ENCODE results near the gene ADAMTSL2.

Gene ADAMTSL2

GRCh38 chr9:133517711-133518110 lies 16.8 kb upstream of the ADAMTSL2 start:
- DNase-seq (ENCODE audit: low read depth, low spot score), result no peak

- no peak for DNase-seq (ENCODE audit: low read depth, low spot score)
Measured at GRCh38 chr9:133518200-133518599, 16.3 kb upstream of the ADAMTSL2 start.

GRCh38 chr9:133518706-133519449 lies 15.6 kb upstream of the ADAMTSL2 start:
- DNase-seq (ENCODE audit: low read depth, low spot score), result no peak

DNA sequence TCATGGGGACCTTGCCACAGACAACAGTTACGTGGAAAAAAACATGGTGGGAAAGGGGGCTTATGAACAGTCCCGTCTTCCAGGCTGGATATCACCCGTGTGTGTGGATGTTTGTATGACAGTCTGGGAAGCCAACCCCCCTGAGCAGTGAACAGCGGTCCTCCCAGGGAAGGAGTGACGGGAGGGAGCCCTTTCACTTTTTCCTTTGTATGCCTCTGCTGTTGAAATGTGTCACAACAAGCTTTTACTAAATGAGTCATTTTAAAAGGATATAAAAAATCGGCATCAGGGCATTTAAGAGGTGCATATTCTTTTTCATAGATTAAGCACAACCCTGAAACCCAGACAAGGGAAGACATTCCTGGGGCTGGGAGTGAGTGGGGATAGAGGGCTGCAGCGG lies 14.8 kb upstream of the ADAMTSL2 start:
- no peak for DNase-seq (ENCODE audit: low read depth, low spot score)

GRCh38 chr9:133520121-133520835 lies 14.2 kb upstream of the ADAMTSL2 start:
- DNase-seq (ENCODE audit: low read depth, low spot score), result no peak

DNA sequence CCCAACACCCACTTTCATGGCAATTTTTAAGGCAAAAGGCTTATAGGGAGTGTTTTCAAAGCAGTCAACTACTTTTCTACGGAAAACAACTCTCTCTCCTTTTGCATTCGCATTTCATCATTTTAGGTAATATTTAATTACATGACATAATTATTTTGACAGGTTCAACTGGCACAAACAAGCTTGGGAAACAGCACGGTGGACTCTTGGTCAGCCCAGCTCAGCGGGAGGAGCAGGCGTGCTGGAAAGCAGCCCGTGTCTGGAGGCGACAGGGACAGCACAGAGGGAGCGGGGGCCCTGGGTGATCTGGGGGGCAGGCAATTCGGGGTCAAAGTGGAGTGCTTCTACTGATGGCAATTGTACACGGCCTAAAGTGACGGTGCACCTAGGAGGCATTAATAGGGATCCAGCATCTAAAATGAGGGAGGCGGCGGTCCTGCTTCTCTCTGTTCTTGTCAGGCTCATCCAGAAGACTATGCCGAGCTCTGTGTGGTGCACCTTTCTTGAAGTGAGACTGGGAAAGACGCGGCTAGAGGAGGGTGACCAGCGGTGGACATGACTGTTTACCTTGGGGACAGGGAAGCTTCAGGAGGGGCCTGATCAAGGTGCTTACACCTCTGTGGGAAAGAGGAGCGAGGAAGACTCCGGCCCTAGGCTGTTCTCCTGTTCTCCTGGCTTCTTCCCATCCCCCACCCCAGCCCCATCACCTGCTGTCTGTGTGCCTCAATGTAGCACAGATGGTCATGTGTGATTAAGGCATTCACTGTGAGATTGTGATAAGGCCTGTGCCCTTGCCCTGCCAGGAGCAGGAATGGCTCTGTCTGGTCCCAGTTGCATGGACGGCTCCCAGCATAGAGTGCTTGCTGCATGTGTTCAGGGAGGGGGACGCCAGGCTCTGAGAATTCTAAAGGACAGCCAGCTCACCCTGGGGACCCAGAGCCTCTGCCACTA lies 13.1 kb upstream of the ADAMTSL2 start:
- no peak for DNase-seq (ENCODE audit: low read depth, low spot score)

DNA sequence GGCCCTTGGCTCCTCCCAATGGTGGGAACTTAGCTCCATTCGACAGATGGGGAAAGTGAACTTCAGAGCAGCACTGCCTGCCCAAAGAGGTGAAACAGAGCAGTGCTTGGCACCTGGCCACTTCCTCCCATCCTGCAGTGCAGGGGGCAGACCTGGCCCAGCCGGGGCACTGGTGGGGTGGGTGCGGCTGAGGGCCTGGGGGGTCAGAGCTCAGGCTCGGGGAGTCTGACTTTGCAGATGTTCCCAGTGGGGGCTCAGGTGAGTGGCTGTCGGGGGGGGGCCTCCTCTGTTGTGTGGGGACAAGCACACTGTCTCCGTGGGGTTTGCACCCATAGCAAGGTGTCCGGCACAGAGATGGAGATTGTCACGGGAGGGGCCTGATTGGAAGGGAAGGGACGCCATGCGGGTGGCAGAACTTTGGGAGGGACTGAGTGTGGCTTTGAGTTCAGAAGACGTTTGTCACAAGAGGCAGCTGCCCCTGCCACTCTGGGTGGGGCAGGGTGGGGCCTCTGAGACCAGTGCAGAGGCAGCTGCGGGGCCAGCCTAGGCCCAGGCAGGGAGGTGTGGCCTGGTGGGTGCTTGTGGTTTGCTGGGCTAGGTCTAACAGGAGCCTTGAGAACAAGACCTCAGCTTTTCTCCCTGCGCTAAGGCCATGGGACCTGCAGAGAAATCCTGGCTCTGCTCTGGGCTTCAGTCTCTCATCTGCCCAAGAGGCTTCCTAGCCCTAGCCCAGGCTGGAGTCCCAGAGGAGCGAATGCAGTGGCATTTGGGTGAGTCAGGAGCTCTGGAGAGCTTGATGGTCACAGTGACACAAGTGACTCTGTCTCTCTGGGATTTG lies 12.2 kb upstream of the ADAMTSL2 start:
- DNase-seq (ENCODE audit: low read depth, low spot score), result no peak

- no peak for DNase-seq (ENCODE audit: low read depth, low spot score)
Measured at GRCh38 chr9:133523106-133523505, 11.4 kb upstream of the ADAMTSL2 start.

DNA sequence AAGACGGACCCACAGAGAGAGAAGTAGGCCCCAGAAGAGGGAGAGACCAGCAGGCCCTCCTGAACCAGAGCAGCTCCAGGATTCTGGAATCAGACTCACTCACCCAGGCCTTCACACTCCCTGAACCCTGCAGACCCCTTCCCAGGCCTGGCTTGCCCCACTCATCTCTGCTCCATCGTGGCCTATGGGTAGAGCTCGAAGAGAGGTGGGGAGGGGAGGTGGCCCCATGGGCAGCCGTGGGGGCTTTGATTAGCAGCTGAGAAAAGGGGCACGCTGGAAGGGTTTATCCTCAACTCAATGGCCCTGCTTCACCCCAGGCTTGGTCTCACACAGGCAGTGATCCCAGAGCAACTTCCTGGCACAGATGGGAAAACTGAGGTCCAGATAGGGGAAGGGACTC lies 10.4 kb upstream of the ADAMTSL2 start:
- no peak for DNase-seq (ENCODE audit: low read depth, low spot score)

DNA sequence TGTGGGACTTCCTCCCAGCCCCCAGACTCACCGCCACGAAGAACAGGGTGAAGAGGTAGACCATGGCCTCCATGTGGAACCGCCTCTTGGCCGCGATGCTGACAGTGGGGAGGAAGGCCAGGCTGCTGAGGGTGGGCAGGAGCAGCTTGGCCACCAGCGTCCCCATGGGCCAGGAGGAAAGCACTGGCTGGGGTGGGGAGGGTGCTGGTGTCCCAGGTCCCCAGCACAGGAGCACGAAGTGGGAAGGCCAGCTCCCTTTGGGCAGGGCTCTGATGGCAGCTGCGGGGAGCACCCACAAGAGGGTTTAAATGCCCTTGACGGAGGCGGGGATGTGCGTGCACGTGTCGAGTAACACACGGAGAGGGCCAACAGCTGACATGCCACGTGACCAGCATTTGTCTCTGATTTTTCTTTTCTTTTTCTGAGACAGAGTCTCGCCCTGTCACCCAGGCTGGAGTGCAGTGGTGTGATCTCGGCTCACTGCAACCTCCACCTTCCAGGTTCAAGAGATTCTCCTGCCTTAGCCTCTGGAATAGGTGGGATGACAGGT lies 9.8 kb upstream of the ADAMTSL2 start, which contains the start of gene MYMK:
TSS of gene MYMK (minus strand) at position 281 of the 550 bp plus-strand sequence. CDS start at position 166, 115 bp downstream.
- DNase-seq (ENCODE audit: low read depth, low spot score), result no peak

GRCh38 chr9:133525677-133526076 lies 8.8 kb upstream of the ADAMTSL2 start:
- DNase-seq (ENCODE audit: low read depth, low spot score), result no peak

- DNase-seq (ENCODE audit: low read depth, low spot score), result no peak
Measured at GRCh38 chr9:133526721-133527321, 7.7 kb upstream of the ADAMTSL2 start.

- DNase-seq (ENCODE audit: low read depth, low spot score), result no peak
Measured at GRCh38 chr9:133527444-133527920, 7.0 kb upstream of the ADAMTSL2 start.

DNA sequence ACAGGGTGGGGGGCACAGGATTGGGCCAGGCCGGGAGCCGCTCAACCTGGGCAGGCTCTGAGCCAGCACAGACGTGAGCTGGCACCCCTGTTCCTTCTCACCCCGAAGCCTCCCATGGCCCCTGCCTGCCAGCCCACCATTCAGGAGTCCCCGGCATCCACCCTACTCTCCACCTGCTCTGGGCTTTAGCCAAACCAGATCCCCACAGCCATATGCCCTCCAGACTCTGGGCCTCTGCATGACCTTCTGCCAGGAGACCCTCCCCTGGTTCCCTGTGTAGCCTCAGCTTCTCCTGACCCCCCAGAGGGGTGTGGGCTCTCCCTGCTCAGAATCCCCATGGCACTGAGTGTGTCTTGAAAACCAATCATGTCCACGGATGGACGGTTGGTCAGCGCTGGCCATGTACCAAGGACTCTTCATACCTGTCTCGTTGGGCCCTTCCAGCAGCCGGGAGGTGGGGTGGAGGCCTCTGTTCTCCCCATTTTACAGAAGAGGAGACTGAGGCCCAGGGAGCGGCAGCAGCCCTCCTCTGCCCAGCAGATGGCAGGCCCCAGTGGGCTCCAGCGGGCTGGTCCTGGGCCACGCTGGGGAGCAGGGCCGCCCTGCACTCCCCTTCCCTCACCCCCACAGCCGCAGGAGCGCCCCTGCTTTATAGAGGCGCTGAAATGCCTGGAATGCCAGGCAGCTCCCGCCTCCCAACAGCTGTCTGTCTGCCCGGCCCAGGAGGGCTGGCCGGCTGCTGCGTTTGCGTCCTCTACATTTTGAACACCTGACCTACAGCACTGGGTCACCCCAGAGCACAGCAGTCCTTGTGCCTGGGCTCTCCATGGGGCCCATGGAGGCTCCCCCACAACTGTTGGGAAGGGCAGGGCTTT lies 6.3 kb upstream of the ADAMTSL2 start:
- no peak for DNase-seq (ENCODE audit: low read depth, low spot score)

DNA sequence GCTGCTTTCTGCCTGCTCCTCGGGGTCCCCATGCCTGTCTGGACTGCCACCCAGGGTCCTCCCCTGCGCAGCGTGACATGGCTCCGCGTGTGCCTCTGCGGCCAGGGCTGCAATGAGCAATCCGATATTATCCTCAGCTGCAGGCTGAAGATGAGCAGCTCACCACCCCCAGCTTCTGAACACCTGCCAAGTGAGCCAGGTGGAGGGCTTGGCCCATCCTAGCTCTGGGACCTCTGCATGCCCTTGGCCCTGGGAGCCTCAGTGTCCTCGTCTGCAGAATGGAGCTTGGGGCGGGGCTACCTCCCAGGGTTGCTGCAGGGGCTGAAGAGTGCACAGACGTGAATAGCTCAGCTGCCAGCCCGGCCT lies 5.6 kb upstream of the ADAMTSL2 start:
- DNase-seq (ENCODE audit: low read depth, low spot score), result no peak

- DNase-seq (ENCODE audit: low read depth, low spot score), result no peak
Measured at GRCh38 chr9:133529457-133529856, 5.0 kb upstream of the ADAMTSL2 start.

- no peak for DNase-seq (ENCODE audit: low read depth, low spot score)
Measured at GRCh38 chr9:133529874-133530273, 4.6 kb upstream of the ADAMTSL2 start.

DNA sequence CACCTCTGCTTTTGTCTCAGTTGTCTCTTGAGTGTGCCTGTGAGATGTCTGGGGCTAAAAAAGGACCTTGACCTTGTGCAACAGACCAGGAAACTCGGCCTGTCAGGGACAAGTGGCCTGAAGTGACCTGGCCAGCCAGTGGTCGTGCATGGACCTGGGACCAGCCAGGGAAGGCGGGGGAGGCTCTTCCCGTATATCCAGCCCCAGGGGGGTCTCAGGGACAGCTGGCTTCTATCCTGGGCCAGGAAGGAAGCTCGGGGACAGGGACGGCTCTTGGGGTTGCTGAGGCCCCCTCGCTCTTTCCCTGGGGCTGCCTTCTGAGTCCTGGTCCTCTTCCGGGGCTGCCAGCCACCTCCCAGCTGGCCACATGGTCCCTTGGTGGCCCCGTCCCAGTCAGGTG lies 3.2 kb upstream of the ADAMTSL2 start:
- no peak for DNase-seq (ENCODE audit: low read depth, low spot score)

GRCh38 chr9:133532937-133533668 lies 1.4 kb upstream of the ADAMTSL2 start:
- peak; percentile 14 for DNase-seq (ENCODE audit: low read depth, low spot score)
